ENCODE results near the gene SVIP.

DNA sequence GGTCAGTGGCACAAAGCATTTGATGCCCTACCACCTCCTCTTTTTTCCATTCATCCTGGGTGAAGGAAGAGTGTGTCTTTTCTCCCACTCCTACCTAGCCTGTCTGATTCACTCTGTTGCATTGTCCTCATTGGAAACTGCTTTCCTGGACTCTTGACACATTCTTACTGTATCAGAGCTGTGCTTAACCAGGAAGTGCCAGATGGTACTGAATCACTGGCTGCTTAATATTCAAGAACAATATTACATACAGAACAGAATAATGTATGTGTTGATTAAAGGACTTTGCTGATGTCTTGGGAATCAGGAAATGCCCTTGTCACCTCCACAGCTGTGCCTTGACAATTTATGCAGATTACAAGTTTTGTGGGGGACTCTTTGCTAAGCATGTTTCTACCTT is 44.4 kb downstream of the SVIP start:
- TF ChIP-seq, protein P1, sequence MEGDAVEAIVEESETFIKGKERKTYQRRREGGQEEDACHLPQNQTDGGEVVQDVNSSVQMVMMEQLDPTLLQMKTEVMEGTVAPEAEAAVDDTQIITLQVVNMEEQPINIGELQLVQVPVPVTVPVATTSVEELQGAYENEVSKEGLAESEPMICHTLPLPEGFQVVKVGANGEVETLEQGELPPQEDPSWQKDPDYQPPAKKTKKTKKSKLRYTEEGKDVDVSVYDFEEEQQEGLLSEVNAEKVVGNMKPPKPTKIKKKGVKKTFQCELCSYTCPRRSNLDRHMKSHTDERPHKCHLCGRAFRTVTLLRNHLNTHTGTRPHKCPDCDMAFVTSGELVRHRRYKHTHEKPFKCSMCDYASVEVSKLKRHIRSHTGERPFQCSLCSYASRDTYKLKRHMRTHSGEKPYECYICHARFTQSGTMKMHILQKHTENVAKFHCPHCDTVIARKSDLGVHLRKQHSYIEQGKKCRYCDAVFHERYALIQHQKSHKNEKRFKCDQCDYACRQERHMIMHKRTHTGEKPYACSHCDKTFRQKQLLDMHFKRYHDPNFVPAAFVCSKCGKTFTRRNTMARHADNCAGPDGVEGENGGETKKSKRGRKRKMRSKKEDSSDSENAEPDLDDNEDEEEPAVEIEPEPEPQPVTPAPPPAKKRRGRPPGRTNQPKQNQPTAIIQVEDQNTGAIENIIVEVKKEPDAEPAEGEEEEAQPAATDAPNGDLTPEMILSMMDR (IDR thresholded peaks at IDR 0.05) = no peak
- TF ChIP-seq POLR2A (IDR thresholded peaks at IDR 0.05) = no peak
- no peak for TF ChIP-seq POLR2AphosphoS5 (IDR thresholded peaks at IDR 0.05)
